Activated CD8-positive, alpha-beta memory T cell treated with anti-CD3 and anti-CD28 coated beads for 24 hours (primary cell): ENCODE measurements around the gene DMGDH.
A peak's percentile ranks its signal among the peaks of the same experiment; 100 is the strongest.

Experiments used
- DNase-seq: peaks from one replicate; pipeline ENCODE4 v3.0.0-alpha.2; 2020

DMGDH gene

DNA sequence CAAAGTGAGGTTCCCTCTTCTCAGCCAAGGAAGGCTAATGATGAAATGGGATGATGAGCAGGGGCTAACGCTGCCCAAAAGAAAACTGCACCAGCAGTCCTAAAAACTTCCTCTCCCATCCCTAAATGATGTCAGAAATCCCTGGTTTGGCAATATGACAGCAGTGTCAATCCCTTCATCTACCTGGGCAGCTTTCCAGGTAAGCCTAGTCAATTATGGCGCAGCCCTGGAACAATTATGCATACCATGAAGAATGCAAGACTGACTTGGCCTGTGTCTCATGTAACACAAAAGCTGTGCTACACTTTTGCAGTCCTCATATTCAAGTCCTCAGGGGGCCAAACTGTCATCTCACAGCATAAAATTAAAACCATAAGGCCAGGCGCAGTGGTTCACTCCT is 7.0 kb downstream of the DMGDH start:
- DNase-seq, result no peak

DNA sequence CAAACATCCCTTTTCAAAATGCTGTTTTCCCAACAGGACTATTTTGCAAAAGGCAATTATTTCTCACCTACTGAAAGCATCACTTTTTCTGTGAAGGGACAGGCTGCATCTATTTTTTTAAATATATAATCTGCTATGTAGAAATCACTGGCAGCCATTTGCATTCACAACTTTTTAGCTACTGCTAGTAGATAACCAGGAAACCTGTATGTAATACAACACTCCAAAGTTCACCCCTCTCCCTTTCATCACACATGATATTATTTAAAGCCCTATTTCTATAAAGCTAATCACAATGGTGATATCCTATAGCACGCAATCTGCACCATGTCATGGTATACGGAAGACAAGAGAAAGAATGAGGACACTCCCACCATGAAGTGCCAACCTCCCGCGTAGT is 9.8 kb downstream of the DMGDH start:
- DNase-seq, result no peak

DNA sequence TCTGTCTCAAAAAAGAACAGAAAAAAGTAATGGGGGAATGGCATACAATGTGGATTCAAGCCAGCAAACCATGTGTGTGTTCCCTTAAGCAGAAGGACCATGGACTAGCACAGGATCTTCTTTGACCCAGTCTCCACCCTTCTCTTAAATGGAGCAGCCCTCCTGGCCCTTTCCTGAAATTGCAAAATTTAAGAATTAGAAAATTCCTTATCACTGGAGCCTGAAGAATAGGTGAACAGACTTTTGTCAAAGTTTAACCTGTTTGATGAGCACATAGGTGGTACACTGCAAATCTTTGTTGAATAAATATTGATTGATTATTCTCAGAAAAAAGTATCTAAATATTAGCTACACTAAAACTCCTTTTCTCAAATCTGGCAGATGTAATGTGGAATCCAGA is 12.6 kb downstream of the DMGDH start:
- no peak for DNase-seq

DNA sequence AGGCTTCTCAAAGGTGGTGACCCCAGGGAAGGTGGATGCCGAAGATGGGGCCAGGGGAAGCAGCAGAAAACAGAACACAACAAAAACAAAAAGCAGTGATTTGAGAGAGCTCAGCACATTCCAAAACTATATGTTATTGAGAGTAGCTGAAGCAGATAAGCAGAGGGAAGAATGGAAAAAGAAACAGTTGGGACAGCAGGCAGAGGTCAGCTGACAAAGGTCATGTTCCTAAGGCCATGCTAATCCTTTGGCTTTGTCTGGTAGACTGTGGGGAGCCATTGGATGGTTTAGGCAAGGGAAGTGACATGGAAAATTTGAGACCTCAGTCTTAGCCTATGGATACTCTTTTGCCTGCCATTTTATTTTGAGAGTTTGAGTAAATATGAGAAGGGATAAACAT is 14.5 kb downstream of the DMGDH start:
- no peak for DNase-seq

DNA sequence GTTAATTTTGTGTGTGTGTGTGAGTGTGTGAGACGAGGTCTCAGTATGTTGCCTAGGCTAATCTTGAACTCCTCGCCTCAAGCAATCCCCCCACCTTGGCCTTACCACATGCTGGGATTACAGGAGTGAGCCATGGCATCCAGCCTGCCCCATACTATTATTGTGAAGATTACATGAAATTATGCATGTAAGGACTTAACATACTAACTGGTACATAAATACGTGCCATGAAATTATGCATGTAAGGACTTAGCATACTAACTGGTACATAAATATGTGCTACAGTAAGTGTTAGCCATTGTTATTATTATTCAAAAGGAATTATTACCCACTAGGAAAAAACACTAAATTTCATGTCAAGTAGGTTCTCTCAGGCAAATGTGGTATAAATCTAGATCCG is 16.2 kb downstream of the DMGDH start:
- DNase-seq, result no peak

DNA sequence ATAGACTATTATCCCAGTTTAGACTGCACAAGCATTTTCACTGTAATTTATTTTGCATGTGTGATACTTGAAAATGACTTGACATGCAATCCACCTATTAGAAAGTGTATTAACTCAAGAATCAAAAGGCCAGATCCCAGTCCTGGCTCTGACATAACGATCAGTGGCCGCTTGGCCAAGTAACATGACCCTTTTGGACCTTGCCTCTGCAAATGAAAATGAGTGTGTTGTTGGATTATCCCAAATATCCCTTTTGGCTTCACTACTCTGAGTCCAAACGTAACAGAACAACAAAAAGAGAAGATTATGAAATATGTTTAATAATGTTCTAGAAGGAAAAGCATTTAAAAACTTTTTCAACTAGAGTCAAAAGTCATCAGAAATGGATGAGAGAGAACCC is 19.0 kb downstream of the DMGDH start:
- no peak for DNase-seq

DNA sequence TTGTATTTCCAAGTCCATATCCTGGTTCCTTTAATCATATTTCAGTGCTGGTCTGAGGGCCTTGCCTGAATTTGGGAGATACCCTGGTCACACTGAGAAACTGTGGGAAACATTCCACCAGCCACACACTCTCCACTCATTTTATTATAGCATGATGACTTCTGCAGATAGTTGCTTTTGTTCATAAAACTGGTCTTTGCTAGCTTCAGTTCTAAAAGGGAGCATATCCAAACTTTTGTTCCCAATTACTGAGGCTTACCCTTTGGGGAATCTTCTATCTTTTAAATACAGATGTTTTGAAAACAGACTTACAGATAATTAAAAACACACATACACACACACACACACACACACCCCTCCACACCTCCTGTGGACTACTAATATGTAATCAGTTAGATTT is 21.0 kb downstream of the DMGDH start:
- no peak for DNase-seq

DNA sequence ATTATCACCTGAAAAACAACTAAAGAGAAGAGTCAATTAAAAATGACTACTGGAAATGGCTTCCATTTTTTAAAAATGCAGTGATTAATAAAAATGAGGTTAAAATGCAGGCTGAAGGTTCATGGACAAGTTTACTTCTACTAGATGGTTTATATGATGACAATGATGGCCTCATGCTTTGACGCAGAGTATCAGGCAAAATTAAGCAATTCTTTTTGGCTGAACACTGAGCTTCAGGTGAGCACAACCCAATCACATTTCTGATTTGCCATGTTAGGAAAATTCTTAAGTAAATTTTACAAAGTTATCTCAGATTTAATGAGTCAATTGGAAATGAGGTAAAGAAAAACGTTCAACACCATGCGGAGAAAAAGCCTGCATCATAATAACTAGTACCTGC is 22.3 kb downstream of the DMGDH start:
- DNase-seq, result no peak

DNA sequence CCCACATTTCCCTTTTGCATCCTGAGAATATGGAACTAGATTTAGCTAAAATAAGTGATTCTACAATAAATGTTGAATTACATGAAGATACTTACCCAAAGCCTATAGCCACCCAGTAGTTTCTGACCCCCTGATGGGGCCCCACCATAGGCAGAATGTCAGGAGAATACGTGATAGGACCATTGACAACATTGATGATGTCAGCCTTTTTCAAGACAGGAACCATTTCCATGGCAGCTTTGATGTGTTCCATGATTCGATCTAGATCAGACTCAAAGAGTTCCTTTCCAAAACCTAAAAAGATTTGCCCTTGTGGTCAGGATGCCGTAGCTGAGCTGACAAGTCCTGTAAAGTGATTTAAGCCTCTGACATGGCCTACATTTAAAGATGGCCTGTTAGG is 27.3 kb downstream of the DMGDH start:
- DNase-seq, result no peak

DNA sequence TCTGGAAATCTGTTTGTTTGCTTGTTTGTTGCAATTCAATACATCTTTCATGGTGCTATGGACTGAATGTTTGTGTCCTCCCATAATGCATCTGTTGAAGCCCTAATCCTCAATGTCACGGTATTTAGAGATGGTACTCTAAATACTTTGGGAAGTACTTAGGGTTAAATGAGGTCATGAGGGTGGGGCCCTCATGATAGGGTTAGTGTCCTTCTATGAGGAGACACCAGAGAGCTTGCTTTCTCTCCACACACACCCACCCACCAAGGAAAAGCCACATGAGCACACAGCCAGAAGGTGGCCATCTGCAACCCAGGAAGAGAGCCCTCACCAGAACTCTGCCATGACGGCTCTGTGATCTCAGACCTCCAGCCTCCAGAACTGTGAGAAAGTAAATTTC is 32.7 kb downstream of the DMGDH start:
- DNase-seq, result no peak

DNA sequence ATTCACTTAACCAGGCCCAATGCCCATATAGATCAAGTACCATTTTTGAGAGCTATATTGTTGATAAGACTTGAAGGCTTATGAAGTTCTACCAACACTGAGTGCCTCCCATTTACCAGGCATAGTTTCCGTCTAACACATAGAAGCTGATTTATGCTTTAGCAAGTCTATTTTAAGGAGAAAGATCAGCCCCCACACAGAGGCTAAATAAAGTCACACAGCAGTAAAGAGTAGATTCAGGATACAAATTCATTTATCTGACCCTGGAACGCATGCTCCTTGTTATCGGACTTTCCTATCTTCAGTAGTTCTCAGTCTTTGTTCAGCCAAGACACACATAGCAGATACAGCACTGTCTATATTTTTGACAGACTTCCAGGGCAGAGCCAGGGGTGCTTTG is 34.2 kb downstream of the DMGDH start:
- no peak for DNase-seq

DNA sequence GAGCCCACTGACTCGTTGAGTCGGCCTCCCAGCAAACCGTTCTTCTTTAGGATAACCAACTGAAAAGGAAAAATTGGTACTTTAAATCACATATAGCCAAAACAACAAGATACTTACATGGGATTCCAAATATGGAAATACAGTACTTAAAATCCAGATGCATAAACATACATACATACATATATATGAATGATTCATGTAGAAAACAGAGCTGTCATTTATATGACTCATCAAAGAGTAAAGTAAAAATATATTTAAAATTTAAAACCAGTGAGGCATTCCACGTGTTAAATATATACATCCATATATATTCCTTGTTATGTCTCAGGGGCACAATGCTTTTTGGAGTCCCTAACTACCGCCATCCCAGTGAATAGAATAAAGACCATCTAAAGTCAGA is 36.7 kb downstream of the DMGDH start:
- DNase-seq, result no peak

DNA sequence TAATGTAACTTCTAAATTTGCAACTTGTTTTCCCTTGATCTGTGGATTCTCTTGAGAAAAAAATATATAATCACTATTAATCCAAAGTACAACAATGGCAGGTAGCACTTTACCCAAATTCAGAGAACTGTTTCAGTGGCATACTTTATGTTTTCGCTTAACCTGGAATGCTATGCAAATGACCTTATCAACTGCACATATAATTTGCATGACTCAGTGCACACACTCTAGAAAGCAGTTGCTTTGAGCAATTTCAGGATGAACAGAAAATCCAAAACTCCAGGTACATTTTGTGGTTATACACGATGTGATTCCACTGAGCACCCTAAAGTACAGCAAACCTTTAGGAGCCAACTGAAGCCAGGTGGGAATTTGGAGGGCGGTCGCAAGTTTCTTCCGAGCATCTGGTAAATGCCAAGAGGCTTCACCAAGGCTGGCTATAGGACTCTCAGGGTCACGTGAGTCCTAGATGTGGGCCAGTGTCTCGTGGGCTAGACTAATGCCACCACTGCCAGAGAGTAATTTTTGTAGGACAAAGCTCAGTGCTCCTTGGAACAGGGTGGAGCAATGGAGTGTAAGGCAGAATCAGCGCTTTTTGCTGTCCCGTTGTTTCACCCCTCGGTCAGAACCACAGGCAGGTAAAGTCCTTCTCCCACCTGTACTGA is 37.3 kb downstream of the DMGDH start:
- no peak for DNase-seq

DNA sequence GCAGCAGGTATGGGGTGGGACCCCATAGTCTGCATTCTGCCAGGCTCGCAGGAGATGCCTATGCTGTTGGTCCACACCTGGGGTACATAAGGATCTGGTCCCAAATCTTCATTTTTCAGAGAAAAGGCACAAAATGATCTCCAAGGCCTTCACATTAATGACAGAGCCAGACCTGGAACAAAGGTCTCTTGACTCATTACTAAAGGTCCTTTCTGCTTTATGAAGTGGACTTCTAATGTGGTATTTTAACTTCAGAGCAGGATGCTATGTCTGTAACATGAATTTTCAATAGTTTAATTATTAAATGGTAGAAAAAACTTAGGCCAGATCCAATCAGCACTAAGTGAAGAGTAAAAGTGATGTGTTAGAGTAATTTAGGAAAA is 38.0 kb downstream of the DMGDH start:
- no peak for DNase-seq

DNA sequence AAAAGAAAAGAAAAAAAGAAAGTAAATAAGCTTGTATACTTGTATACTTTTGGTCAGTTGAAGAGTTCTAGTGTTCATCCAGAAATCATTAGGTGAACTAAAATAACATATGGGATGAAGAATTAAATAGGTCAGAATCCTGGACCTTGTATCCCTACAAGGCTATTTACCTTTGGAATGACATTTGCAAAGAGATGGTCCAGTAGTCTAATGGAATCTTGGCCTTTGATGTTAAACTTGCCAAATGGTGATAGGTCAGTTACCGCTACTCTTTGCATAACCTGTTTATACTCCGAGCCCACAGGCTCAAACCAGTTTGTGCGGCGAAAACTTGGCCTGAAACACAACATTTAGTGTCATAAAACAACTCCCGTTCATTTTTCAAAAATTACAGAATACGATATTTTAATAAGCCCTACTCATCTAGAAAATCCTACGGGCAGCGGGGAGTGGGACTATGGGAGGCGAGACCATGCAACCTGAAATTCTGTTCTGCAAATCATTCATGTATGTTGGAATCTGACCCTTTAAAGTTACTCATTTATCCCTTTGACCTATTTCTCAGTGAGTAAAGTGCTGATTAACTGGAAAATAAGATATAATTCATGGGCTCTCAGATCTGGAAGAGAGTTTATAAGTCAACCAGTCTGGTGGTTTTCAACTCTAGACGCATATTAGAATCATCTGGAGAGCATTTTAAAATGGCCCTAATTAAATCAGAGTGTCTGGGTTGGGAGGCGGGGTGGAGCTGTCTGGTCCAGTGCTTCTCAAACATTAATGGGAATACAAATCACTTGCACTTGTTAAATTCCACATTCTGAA is 38.6 kb downstream of the DMGDH start:
- DNase-seq, result no peak

DNA sequence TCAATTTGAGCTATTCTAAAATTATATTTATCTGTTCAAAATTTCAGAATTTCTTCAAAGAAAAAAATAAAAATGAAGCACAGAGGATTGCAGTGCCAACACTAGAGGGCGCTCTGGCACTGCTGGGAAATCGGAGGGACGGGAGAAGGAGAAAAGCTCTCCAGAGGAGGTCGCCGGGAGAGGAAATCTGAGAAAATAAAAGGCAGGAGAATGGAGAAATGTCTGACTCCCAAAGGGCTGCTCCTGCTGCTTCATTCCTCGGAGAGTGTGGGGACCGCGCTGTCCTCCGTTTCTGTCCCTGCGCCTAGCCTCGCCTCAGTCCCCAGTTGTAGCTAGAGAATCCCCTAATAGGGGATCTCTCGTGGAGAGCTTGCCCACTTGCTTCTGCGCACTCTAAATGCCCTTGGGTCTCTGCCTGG is 44.4 kb downstream of the DMGDH start:
- peak; percentile 72 for DNase-seq

DNA sequence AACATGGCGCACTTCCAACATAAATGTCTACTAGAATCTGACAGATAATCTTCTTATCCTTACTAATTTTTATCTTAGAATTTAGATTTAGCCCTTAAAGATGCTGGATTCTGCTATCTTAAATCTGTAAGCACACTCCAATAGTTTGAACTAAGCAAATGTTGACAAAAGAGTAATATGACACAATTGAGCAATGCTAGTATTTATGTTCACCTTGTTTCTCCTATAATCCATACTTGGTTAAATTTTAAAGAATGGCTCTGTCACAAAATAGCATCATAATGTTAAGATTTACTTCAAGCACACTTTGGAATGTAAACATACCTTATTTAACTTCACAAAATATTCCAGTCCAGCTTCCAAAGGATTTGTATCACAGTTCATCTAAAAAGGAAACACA is 45.5 kb downstream of the DMGDH start:
- DNase-seq, result no peak

DNA sequence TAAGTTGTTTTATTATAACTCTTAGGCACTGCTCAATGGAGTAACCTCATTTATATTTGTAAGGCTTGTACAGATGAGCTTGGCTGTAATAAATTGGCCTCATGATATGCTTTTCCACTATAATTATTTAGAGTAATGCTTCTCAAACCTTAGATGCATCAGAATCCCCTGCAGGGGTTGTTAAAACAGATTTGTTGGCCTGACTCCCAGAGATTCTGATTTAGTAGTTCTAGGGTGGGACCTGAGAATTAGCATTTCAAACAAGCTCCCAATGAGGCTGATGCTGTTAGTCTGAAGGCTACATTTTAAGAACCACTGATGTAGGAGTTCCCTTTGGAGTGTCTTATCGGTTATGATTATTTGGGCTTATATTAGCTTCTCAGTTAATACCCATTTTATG is 46.1 kb downstream of the DMGDH start:
- no peak for DNase-seq

DNA sequence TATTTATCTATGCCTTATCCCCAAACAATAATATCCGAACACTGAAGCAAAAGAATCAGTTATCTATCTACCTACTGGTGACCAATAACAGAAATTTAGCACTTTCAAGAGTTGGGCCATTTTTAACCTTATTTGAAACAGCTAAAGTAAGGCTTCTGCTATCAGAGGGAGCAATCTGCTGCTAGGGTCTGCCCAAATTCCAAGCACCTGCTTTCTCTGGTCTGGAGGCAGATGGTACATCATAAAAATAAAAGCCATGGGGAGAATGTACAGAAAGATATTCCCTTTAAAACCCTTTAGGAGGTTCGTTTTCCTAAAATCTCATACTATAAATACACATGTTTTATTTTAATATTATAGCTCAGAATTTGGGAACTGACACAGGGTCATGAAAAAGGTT is 46.7 kb downstream of the DMGDH start:
- DNase-seq, result no peak

DNA sequence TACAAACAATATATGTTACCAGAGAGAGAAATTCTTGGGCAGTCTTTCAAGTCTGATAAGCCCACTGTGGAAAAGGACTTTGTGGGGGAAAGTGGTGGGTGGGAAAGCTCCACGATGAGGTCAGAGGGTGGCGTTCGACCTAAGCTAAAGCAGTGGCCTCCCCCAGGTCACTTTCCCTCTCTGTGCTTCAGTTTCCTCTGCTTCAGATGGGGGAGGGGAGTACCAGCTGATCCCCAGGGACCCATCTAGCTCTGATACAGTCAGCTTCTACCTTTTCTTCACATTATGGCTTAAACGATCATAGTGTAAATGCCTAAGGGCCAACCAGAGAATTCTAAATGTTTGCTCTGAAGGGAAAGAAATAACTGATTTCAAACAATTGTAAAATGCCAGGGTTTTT is 47.7 kb downstream of the DMGDH start:
- no peak for DNase-seq

DNA sequence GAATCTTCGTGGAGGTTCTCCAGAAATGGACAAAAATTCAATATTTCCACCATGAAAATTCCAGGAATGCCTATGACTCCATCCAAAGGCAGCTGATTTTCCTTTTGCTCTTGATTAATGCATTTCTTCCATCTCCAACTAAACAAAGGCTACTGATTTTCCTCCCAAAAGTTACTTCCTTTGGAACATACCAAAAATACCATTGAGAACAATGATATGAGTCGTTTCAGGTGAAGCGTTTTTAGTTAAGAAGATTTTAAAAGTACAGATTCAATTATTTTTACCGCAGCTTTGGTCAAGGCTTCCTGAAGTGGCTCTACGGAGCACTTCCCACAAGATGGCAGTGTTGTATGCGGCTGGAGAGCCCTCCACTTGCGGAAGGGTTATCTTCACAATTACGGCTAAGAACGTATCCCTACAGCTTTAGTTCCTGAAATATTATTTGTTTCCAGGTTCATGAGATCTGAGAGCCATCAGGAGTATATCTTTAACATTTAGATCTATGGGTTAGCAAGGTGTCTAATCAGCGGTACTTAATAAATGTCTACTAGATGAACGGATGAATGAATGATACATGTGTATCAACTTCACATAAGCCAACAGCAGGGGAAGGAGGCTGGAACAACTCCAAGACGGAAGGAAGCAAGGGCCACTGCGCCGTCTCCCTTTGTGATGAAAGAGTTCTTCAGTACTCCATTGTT is 48.5 kb downstream of the DMGDH start:
- peak; percentile 63 for DNase-seq

DNA sequence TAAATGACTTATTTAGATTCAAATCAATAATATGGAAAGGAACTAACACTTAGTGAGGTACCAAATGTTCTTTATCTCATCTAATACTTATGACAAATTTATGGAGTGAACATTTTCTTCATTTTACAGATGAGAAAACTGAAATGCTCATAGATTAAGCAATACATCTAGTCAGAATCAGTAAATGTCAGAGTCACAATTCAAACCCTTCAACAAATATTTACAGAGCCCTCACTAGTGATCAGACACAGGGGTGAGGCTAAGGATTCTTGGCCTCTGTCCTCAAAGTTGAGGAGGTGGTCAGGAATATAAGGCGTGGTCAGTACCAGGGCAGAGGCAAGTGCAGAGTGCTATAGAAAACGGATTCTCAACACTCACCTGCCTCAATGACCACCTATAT is 54.8 kb downstream of the DMGDH start:
- no peak for DNase-seq

DNA sequence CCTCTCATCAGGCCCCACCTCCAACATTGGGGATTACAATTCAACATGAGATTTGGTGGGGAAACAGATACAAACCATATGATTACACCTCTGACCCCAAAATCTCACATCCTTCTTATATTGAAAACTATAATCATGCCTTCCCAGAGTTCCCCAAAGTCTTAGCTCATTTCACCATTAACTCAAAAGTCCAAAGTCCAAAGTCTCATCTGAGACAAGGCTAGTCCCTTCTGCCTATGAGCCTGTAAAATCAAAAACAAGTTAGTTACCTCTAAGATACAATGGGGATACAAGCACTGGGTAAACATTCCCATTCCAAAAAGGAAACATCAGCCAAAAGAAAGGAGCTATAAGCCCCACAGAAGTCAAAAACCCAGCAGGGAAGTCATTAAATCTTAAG is 57.6 kb downstream of the DMGDH start:
- no peak for DNase-seq

DNA sequence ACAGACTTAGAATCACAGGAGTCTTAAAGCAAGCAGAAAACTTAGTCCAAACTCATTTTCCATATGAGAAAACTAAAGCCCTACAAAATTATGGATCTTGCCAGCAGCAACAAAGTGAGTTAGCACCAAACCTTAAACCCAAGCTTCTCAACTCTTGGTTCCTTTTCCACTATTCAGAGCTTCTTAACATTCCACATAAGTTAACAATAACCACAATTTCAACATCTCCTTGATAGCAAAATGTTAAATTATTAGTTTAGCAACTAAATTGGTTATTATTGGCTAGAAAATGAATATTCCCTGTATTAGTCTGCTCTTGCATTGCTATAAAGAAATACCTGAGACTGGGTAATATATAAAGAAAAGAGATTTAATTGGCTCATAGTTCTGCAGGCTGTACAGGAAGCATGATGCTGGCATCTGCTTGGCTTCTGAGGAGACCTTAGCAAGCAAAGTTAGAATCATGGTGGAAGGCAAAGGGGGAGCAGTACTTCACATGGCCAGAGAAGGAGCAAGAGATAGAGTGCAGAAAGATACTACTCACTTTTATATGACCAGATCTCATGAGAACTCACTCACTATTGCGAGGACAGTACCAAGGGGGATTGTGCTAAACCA is 58.1 kb downstream of the DMGDH start:
- DNase-seq, result no peak
